Body of pancreas (tissue), 4 donors: ENCODE data around the gene ZMYM2.

Source experiments
- CTCF ChIP-seq, 7 experiments: fragments of 450-650 bp in 4 of 7; fragments of 200-600 bp in 3 of 7; sonication (generic) in 3 of 7; IDR thresholded peaks; one replicate each; pipeline ENCODE4 v1.5.1; 2016 to 2019; ENCODE audit warnings: antibody characterized with exemption in 7 of 7
- POLR2A ChIP-seq, 3 donors: fragments of 450-650 bp; IDR thresholded peaks; one replicate each; pipeline ENCODE4 v1.6.1; 2016; ENCODE audit warnings: antibody characterized with exemption in 3 of 3, mild to moderate bottlenecking in 2 of 3

- TF ChIP-seq CTCF (IDR thresholded peaks at IDR 0.05) (no peak), POLR2A (IDR thresholded peaks at IDR 0.05) (no peak)
These were observed 140.8 kb downstream of the ZMYM2 start for GRCh38 chr13:20099319-20099718.
